ENCODE data around the gene RIMS4.

GRCh38 chr20:44714701-44715498 lies 95.4 kb downstream of the RIMS4 start, which contains the start of gene CCN5:
- no peak for TF ChIP-seq EZH2 (IDR thresholded peaks at IDR 0.05; ENCODE audit: borderline replicate concordance, low read length)
- no peak for TF ChIP-seq CTCF (conservative IDR thresholded peaks at IDR 0.05 in 1 of 2, IDR thresholded peaks at IDR 0.05 in 1 of 2; ENCODE audit: extremely low read depth in 1 of 2, insufficient read depth in 1 of 2, low read depth in 1 of 2, low read length in 2 of 2)

All from mammary epithelial cell (primary cell).